ENCODE data around the gene PLCB1. TPM values are rescaled to one million over a fixed set of nuclear protein-coding genes. Genes with fewer than 3 reads are reported as not detected.

The PLCB1 gene
- total RNA-seq, 4 donors from 2014 or later: 72.9 to 115 (median 76.3) TPM

DNA sequence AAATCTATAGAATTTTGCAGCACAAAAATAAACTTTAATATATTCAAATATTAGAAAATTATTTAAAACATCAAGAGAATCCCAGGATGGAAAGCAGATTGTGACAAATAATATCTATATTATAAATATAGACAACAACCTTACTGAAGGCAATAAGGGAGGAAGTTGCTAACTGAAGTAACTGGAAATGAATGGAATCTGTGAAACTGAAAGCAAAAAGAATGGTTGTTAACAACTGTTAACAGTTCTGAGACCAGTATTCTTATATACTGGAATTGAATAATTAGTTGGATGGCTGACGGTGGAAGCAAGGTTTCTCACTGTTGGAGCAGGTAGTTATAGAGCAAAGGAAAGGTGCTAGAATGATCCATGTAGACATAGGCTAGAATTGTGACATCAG is 220.4 kb downstream of the PLCB1 start:
- Histone ChIP-seq H3K27me3 (no peaks in the 10 kb centered on the region), H3K36me3 (no peaks in the 10 kb centered on the region), H3K4me1 (peaks cover 4 to 28% (median 24%) of the 10 kb centered on the region in 4 donors), H3K9me3 (no peaks in the 10 kb centered on the region), H3K4me3 (no peak overlapping the region), H3K27ac (replicated peaks in 1 of 4) (no peak overlapping the region)
- TF ChIP-seq EP300 (IDR thresholded peaks at IDR 0.05): no peak
- no peak for TF ChIP-seq POLR2A (IDR thresholded peaks at IDR 0.05; ENCODE audit: low read depth)
- TF ChIP-seq, protein P1, sequence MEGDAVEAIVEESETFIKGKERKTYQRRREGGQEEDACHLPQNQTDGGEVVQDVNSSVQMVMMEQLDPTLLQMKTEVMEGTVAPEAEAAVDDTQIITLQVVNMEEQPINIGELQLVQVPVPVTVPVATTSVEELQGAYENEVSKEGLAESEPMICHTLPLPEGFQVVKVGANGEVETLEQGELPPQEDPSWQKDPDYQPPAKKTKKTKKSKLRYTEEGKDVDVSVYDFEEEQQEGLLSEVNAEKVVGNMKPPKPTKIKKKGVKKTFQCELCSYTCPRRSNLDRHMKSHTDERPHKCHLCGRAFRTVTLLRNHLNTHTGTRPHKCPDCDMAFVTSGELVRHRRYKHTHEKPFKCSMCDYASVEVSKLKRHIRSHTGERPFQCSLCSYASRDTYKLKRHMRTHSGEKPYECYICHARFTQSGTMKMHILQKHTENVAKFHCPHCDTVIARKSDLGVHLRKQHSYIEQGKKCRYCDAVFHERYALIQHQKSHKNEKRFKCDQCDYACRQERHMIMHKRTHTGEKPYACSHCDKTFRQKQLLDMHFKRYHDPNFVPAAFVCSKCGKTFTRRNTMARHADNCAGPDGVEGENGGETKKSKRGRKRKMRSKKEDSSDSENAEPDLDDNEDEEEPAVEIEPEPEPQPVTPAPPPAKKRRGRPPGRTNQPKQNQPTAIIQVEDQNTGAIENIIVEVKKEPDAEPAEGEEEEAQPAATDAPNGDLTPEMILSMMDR (IDR thresholded peaks at IDR 0.05): no peak
- no peak for TF ChIP-seq POLR2AphosphoS5 (IDR thresholded peaks at IDR 0.05)
- WGBS: 87% methylated on average over 1 of the region's 1 CpG
- DNase-seq (ENCODE audit: extremely low spot score): no peak
- intact Hi-C loops (cut with DNase I): no loop called here

DNA sequence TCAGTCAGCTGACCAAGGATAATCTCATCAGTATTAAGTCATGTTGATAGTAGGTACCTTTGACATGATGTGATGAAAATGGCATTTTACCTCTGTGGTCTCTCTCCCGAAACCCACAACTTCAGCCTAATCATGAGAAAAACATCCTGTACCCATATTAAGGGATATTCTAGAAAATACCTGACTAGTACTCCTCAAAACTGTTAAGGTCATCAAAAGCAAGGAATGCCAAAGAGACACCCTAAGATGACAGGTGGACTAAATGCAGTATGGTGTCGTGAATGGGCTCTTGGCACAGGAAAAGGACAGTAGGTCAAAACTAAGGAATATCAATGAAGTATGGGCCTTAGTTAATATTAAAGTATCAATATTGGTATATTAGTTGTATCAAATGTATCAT is 221.4 kb downstream of the PLCB1 start:
- Histone ChIP-seq H3K27me3 (no peaks in the 10 kb centered on the region), H3K36me3 (no peaks in the 10 kb centered on the region), H3K27ac (replicated peaks in 1 of 4) (no peak overlapping the region), H3K4me3 (no peak overlapping the region), H3K9me3 (no peaks in the 10 kb centered on the region), H3K4me1 (peaks cover 0 to 23% (median 17%) of the 10 kb centered on the region in 4 donors)
- TF ChIP-seq POLR2AphosphoS5 (IDR thresholded peaks at IDR 0.05): no peak
- TF ChIP-seq, protein P1 (IDR thresholded peaks at IDR 0.05): no peak
- TF ChIP-seq EP300 (IDR thresholded peaks at IDR 0.05): no peak
- no peak for TF ChIP-seq POLR2A (IDR thresholded peaks at IDR 0.05; ENCODE audit: low read depth)
- WGBS: 98% methylated on average over 2 of the region's 2 CpGs
- intact Hi-C loops (cut with DNase I): no loop called here
- DNase-seq (ENCODE audit: extremely low spot score): no peak

DNA sequence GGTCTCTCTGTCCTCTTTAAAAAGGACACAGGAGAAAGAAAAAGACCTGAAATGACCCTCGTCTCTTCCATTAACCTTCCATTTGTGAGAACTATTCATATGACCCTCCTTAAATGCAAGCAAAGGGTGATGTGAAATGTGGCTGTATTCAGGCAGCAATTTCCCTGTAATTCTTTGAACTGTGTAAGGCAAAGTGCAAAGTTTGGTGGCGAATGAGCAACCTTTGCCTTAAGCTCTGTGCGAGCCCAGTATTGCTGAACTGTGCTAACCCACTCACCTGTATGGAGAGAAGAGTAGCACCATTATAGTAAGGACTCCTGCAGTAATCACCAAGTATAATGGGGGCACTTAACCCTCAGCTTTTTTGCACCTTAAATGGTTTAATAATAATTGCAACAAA is 223.4 kb downstream of the PLCB1 start:
- TF ChIP-seq EP300 (IDR thresholded peaks at IDR 0.05) (no peak), POLR2AphosphoS5 (IDR thresholded peaks at IDR 0.05) (no peak), POLR2A (IDR thresholded peaks at IDR 0.05; ENCODE audit: low read depth) (no peak)
- TF ChIP-seq, protein P1 (IDR thresholded peaks at IDR 0.05): no peak
- intact Hi-C loops (cut with DNase I): no loop called here

DNA sequence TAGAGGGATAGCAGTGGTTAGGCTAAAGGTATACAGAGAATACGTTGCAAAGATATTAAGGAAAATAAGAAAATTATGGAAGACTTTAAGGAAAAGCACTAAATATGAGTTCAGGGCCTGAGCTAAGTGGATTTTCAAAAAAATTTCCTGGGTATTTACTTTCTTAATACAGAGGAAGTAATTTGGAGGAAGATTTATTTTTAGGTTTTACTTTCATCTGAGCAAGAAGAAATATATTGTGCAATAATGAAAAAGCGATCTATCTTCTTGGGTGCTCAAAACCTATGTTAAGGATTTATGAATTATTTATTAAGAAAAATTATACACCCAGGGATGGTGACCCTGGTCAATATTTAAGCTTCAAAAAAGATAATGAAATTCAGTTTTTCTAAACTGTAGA is 224.7 kb downstream of the PLCB1 start:
- Histone ChIP-seq H3K27ac (replicated peaks in 1 of 4) (no peak overlapping the region), H3K36me3 (no peaks in the 10 kb centered on the region), H3K27me3 (no peaks in the 10 kb centered on the region), H3K4me3 (no peak overlapping the region), H3K9me3 (no peaks in the 10 kb centered on the region), H3K4me1 (peaks cover 0 to 37% (median 27%) of the 10 kb centered on the region in 4 donors)
- intact Hi-C loops (cut with DNase I): no loop called here
- TF ChIP-seq POLR2A (IDR thresholded peaks at IDR 0.05; ENCODE audit: low read depth) (no peak), POLR2AphosphoS5 (IDR thresholded peaks at IDR 0.05) (no peak), EP300 (IDR thresholded peaks at IDR 0.05) (no peak)
- TF ChIP-seq, protein P1 (IDR thresholded peaks at IDR 0.05): no peak
- DNase-seq (ENCODE audit: extremely low spot score): no peak
- WGBS: 79% methylated on average over 2 of the region's 2 CpGs

More for the DNA sequence above, 223.4 kb downstream of the PLCB1 start:
- Histone ChIP-seq H3K4me3 (no peak overlapping the region), H3K27ac (replicated peaks in 1 of 4) (no peak overlapping the region), H3K36me3 (no peaks in the 10 kb centered on the region), H3K27me3 (no peaks in the 10 kb centered on the region), H3K9me3 (no peaks in the 10 kb centered on the region), H3K4me1 (peaks cover 0 to 28% (median 19%) of the 10 kb centered on the region in 4 donors)
- WGBS: 96% methylated on average over 3 of the region's 3 CpGs
- DNase-seq (ENCODE audit: extremely low spot score): no peak

DNA sequence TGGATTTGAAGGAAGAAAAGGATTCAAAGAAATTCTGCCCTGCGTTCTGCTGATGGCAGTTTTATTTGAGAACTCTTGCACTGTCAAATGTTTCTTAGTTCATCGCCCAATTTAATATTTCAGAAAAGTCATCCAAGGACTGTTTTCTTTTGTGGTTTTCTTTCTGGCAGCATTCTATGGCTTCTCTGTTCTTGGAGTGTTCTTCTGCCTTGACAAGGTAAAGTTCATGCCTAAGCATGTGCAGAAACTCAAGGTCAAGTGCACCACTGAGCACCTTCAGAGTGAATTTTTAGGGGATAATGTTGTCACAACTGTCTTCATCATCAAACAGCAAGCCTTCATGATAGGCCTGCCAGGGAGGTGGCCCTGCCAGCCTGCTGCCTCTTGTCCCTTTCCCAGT is 225.6 kb downstream of the PLCB1 start:
- Histone ChIP-seq H3K27me3 (no peaks in the 10 kb centered on the region), H3K36me3 (no peaks in the 10 kb centered on the region), H3K9me3 (no peaks in the 10 kb centered on the region), H3K4me3 (no peak overlapping the region), H3K27ac (replicated peaks in 1 of 4) (no peak overlapping the region), H3K4me1 (peaks cover 0 to 39% (median 27%) of the 10 kb centered on the region in 4 donors)
- WGBS: 39% methylated on average over 2 of the region's 2 CpGs
- intact Hi-C loops (cut with DNase I): no loop called here
- TF ChIP-seq POLR2AphosphoS5 (IDR thresholded peaks at IDR 0.05) (no peak), POLR2A (IDR thresholded peaks at IDR 0.05; ENCODE audit: low read depth) (no peak), EP300 (IDR thresholded peaks at IDR 0.05) (no peak)
- TF ChIP-seq, protein P1 (IDR thresholded peaks at IDR 0.05): no peak
- no peak for DNase-seq (ENCODE audit: extremely low spot score)

Measured in esophagus muscularis mucosa (tissue), 4 donors.